HEK293 (cell line): ENCODE measurements around the gene UQCC2.

Source experiments
- CTCF ChIA-PET: fragments of 350-600 bp; formaldehyde crosslinking; extraction: SDS; loops from one replicate; lab custom pipeline; 2021; ENCODE audit warnings: antibody characterized with exemption; lab: Yijun Ruan, JAX
- POLR2A ChIA-PET: fragments of 300-600 bp; formaldehyde crosslinking; extraction: SDS; loops from one replicate; lab custom pipeline; 2020; ENCODE audit warnings: antibody characterized with exemption, inconsistent platforms; lab: Yijun Ruan, JAX
- H3K27ac ChIP-seq: fragments of 200-500 bp; sonication (Bioruptor generic); 2 replicates; pipeline ENCODE4 v1.5.1; 2014; ENCODE audit warnings: low read depth, low read length, control low read depth, inconsistent platforms; ENCODE audit errors: extremely low read depth
- H3K36me3 ChIP-seq, 2 experiments: fragments of 200-500 bp in 1 of 2; sonication (Bioruptor generic) in 1 of 2; 1 replicate in 1 of 2; 2 replicates in 1 of 2; pipeline ENCODE4 v1.5.1; 2014 to 2017; ENCODE audit warnings: inconsistent platforms in 2 of 2, low read length in 2 of 2; ENCODE audit not compliant: control insufficient read depth in 2 of 2, insufficient read depth in 1 of 2
- H3K4me1 ChIP-seq: fragments of 200-500 bp; sonication (Bioruptor generic); 2 replicates; pipeline ENCODE4 v1.5.1; 2014; ENCODE audit warnings: mild to moderate bottlenecking, low read length, inconsistent platforms; ENCODE audit not compliant: control insufficient read depth, insufficient read depth
- H3K4me3 ChIP-seq: 2 replicates; pipeline ENCODE4 v1.5.1; 2011; ENCODE audit warnings: low read depth, mild to moderate bottlenecking, control low read depth, low read length, moderate library complexity
- H3K9me3 ChIP-seq: fragments of 200-500 bp; sonication (Bioruptor generic); 2 replicates; pipeline ENCODE4 v1.5.1; 2014; ENCODE audit warnings: low read depth, low read length, inconsistent platforms; ENCODE audit not compliant: control insufficient read depth, insufficient read depth
- BCL11A ChIP-seq: fragments of 450-650 bp; formaldehyde crosslinking; IDR thresholded peaks from 2 replicates; pipeline ENCODE4 v1.5.1; 2016; ENCODE audit warnings: low read depth, missing biosample characterization, missing genetic modification characterization
- PRDM1 ChIP-seq: fragments of 450-650 bp; formaldehyde crosslinking; IDR thresholded peaks from 2 replicates; pipeline ENCODE4; 2016; ENCODE audit warnings: missing biosample characterization, missing genetic modification characterization
- ZFHX2 ChIP-seq: fragments of 450-650 bp; formaldehyde crosslinking; conservative IDR thresholded peaks from 2 replicates; pipeline ENCODE4 v1.5.1; 2016; ENCODE audit warnings: missing biosample characterization, missing genetic modification characterization
- ZIC2 ChIP-seq: fragments of 450-650 bp; formaldehyde crosslinking; IDR thresholded peaks from 2 replicates; pipeline ENCODE4 v1.5.1; 2016; ENCODE audit warnings: missing biosample characterization, missing genetic modification characterization
- ZNF302 ChIP-seq: fragments of 450-650 bp; formaldehyde crosslinking; IDR thresholded peaks from 2 replicates; pipeline ENCODE4 v1.5.1; 2016; ENCODE audit warnings: missing biosample characterization, missing genetic modification characterization, low read depth
- ZNF335 ChIP-seq: fragments of 450-650 bp; formaldehyde crosslinking; conservative IDR thresholded peaks from 2 replicates; pipeline ENCODE4 v1.5.1; 2016; ENCODE audit warnings: missing biosample characterization, missing genetic modification characterization
- ZNF571 ChIP-seq: fragments of 450-650 bp; formaldehyde crosslinking; IDR thresholded peaks from 2 replicates; pipeline ENCODE4 v1.5.0; 2017; ENCODE audit warnings: missing biosample characterization, missing genetic modification characterization
- ZNF600 ChIP-seq: fragments of 450-650 bp; formaldehyde crosslinking; IDR thresholded peaks from 2 replicates; pipeline ENCODE4 v1.5.1; 2016; ENCODE audit warnings: missing biosample characterization, missing genetic modification characterization
- ZNF629 ChIP-seq: fragments of 450-650 bp; formaldehyde crosslinking; IDR thresholded peaks from 2 replicates; pipeline ENCODE4 v1.5.1; 2017; ENCODE audit warnings: missing biosample characterization, missing genetic modification characterization
- ZNF660 ChIP-seq: fragments of 450-650 bp; IDR thresholded peaks from 2 replicates; pipeline ENCODE4 v1.5.1; 2018; ENCODE audit warnings: missing biosample characterization, mild to moderate bottlenecking, missing genetic modification characterization
- ZNF777 ChIP-seq: fragments of 450-650 bp; formaldehyde crosslinking; IDR thresholded peaks from 2 replicates; pipeline ENCODE4 v1.5.1; 2017; ENCODE audit warnings: missing biosample characterization, missing genetic modification characterization, borderline replicate concordance
- TF ChIP-seq, protein P1 (sequence below): fragments of 450-650 bp; formaldehyde crosslinking; IDR thresholded peaks from 2 replicates; pipeline ENCODE4 v1.5.1; 2017; ENCODE audit warnings: missing biosample characterization, mild to moderate bottlenecking, missing genetic modification characterization, moderate library complexity
- TF ChIP-seq, protein P2 (sequence below): fragments of 450-650 bp; formaldehyde crosslinking; IDR thresholded peaks from 2 replicates; pipeline ENCODE4 v1.5.1; 2016; ENCODE audit warnings: missing biosample characterization, missing genetic modification characterization
- TF ChIP-seq, protein P3 (sequence below): fragments of 450-650 bp; formaldehyde crosslinking; IDR thresholded peaks from 2 replicates; pipeline ENCODE4 v1.5.1; 2016; ENCODE audit warnings: missing biosample characterization, missing genetic modification characterization
- TF ChIP-seq, protein P4 (sequence below): fragments of 450-650 bp; formaldehyde crosslinking; IDR thresholded peaks from 2 replicates; pipeline ENCODE4 v1.5.1; 2016; ENCODE audit warnings: missing biosample characterization, missing genetic modification characterization
- TF ChIP-seq, protein P5 (sequence below): fragments of 450-650 bp; formaldehyde crosslinking; IDR thresholded peaks from 2 replicates; pipeline ENCODE4 v1.5.1; 2017; ENCODE audit warnings: missing biosample characterization, missing genetic modification characterization
- TF ChIP-seq, protein P6 (sequence below): fragments of 450-650 bp; formaldehyde crosslinking; IDR thresholded peaks from 2 replicates; pipeline ENCODE4 v1.5.1; 2016; ENCODE audit warnings: missing biosample characterization, missing genetic modification characterization

Gene UQCC2

DNA sequence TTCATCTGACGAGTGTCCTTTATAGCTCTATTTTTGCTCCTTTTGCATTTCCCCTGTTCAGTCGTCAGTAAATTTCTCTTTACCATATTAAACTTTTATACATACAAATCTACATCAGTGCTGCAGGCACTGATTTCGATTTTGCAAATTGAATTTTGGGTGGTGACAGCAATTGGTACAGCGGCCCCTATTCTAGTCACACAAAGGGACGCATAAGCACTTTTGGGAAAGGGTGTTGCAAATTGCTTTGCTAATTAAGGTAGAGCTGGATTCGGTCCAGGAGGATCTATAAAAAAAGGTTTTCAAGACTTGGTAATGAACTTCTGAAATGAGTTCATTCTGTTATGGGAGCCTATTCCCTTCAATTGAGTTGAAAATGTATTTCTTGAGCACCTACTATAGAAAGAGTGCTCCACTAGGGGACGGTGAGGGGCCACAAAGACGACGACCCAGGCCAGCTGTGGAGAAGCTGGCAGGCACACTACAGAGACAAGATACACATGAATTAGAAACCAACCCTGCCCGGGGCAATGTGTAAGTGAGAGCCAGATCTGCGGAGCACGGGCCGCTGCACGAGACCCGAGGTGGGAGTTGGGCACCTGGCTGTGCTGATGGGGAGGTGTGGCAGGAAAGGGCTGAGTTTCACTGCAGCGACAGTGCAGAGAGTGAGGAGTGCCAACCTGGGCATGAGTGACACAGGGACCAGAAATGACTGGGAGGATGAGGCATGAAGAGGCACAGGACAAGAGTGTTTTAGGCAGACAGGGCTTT lies 5.4 kb downstream of the UQCC2 start (continued):
- TF ChIP-seq, protein P1, sequence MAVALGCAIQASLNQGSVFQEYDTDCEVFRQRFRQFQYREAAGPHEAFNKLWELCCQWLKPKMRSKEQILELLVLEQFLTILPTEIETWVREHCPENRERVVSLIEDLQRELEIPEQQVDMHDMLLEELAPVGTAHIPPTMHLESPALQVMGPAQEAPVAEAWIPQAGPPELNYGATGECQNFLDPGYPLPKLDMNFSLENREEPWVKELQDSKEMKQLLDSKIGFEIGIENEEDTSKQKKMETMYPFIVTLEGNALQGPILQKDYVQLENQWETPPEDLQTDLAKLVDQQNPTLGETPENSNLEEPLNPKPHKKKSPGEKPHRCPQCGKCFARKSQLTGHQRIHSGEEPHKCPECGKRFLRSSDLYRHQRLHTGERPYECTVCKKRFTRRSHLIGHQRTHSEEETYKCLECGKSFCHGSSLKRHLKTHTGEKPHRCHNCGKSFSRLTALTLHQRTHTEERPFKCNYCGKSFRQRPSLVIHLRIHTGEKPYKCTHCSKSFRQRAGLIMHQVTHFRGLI, result no peak
- TF ChIP-seq ZNF302 (tag by site-specific recombination), result no peak
- TF ChIP-seq, protein P2, sequence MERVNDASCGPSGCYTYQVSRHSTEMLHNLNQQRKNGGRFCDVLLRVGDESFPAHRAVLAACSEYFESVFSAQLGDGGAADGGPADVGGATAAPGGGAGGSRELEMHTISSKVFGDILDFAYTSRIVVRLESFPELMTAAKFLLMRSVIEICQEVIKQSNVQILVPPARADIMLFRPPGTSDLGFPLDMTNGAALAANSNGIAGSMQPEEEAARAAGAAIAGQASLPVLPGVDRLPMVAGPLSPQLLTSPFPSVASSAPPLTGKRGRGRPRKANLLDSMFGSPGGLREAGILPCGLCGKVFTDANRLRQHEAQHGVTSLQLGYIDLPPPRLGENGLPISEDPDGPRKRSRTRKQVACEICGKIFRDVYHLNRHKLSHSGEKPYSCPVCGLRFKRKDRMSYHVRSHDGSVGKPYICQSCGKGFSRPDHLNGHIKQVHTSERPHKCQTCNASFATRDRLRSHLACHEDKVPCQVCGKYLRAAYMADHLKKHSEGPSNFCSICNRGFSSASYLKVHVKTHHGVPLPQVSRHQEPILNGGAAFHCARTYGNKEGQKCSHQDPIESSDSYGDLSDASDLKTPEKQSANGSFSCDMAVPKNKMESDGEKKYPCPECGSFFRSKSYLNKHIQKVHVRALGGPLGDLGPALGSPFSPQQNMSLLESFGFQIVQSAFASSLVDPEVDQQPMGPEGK (tag by site-specific recombination), result no peak
- TF ChIP-seq, protein P3, sequence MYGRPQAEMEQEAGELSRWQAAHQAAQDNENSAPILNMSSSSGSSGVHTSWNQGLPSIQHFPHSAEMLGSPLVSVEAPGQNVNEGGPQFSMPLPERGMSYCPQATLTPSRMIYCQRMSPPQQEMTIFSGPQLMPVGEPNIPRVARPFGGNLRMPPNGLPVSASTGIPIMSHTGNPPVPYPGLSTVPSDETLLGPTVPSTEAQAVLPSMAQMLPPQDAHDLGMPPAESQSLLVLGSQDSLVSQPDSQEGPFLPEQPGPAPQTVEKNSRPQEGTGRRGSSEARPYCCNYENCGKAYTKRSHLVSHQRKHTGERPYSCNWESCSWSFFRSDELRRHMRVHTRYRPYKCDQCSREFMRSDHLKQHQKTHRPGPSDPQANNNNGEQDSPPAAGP, result no peak
- TF ChIP-seq ZNF660 (tag by site-specific recombination), result no peak
- TF ChIP-seq ZIC2 (tag by site-specific recombination), result no peak
- 0 out of 2 replicates have a peak, but pooled peaks have one; percentile 20 for TF ChIP-seq ZNF600 (tag by site-specific recombination)
- TF ChIP-seq PRDM1 (tag by site-specific recombination), result peak; percentile 44; the same call in 1 of the 2 replicates

DNA sequence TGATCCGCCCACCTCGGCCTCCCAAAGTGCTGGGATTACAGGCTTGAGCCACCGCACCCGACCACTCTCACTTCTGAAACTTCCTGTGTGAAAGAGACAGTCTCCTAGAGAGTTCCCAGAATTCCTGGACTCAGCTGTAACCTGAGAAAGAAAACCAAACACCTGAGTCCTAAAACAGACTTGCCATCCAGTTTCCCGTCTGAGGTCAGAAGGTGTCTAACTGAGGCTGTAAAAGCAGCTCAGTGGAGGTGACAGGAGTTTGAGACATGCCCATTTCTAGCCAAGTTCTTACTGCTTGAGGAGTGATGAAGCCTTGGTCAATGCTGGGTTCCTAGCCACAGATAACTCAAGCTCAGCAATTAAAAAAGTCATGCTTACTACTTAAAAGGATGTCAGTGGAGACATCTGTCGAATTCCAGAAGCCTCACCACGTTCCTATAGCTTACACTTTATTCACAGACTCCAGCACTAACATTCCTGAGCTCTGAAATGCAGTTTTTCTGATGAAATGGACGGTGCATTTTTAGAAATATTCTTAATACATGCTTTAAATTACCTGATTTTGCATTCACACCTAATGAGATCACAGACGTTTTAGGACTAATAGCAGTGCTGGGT lies 6.1 kb downstream of the UQCC2 start:
- 0 out of 2 replicates have a peak, but pooled peaks cover 6% of the 10 kb centered on the region for H3K4me1 ChIP-seq
- CTCF ChIA-PET, result interaction anchor here (0.6 to 1.6 kb wide), 4 partner anchors 62 to 344 kb away, joined by 3 to 9 read pairs (median 4); no protein-coding TSS in a partner anchor
- peaks cover 11 to 57% of the 10 kb centered on the region in 2 experiments for H3K36me3 ChIP-seq
- 0 out of 2 replicates have a peak, but pooled peaks have one; percentile 7 for TF ChIP-seq ZFHX2 (tag by site-specific recombination)
- no peak for TF ChIP-seq BCL11A (tag by site-specific recombination)
- 0 out of 2 replicates have a peak, but pooled peaks have one; percentile 29 for TF ChIP-seq ZNF335 (tag by site-specific recombination)
- no peak for TF ChIP-seq ZNF777 (tag by site-specific recombination)
- no peak for TF ChIP-seq ZNF629 (tag by site-specific recombination)
- TF ChIP-seq, all 188 proteins: peak for 2
- H3K4me3 ChIP-seq, result no peak overlapping the region
- no peak overlapping the region for H3K27ac ChIP-seq
- H3K9me3 ChIP-seq, result no peaks in the 10 kb centered on the region
- POLR2A ChIA-PET, result interaction anchor here (0.8 to 1.8 kb wide), 3 partner anchors 12 to 118 kb away, joined by 3 to 4 read pairs (median 3); no protein-coding TSS in a partner anchor

DNA sequence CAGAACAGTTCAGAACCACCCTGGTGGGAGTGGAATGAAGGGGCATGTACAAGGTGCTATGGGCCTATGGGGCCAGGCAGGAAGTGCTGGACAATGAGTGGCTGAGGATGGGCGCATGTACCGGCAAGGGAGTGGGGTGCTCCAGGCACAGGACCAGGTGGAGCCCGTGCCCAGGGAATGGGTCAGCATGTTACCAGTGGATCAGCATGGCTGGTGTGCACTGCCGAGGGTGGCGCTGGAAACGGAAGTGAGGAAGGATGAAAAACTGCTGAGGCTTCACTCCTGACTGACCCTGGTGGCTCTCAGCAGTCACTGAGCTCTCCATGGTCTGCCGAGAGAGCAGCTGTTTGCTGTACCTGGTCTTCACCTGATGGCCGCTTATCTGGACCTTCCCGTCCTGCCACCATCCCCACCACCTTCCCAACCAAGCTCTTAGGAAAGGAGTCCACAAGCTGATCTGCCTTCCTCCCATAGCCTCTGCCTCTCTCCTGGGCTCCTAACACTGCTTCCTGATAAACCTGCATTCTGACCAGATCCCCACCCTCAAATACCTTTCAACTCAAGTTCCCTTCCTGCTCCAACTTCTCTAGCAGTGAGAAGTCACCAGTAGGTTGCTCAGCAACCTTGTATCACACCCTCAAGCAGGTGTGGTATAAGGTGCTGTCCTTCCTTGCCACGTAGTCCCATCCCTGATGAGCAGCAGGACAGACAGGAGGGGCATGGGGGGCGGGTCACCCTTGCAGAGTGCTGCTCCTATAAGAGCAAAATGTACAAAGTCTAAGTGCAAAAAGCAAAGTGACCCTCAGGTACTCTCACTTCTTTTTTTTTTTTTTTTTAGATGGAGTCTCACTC lies 7.1 kb downstream of the UQCC2 start:
- H3K4me3 ChIP-seq, result no peak overlapping the region
- TF ChIP-seq, protein P4, sequence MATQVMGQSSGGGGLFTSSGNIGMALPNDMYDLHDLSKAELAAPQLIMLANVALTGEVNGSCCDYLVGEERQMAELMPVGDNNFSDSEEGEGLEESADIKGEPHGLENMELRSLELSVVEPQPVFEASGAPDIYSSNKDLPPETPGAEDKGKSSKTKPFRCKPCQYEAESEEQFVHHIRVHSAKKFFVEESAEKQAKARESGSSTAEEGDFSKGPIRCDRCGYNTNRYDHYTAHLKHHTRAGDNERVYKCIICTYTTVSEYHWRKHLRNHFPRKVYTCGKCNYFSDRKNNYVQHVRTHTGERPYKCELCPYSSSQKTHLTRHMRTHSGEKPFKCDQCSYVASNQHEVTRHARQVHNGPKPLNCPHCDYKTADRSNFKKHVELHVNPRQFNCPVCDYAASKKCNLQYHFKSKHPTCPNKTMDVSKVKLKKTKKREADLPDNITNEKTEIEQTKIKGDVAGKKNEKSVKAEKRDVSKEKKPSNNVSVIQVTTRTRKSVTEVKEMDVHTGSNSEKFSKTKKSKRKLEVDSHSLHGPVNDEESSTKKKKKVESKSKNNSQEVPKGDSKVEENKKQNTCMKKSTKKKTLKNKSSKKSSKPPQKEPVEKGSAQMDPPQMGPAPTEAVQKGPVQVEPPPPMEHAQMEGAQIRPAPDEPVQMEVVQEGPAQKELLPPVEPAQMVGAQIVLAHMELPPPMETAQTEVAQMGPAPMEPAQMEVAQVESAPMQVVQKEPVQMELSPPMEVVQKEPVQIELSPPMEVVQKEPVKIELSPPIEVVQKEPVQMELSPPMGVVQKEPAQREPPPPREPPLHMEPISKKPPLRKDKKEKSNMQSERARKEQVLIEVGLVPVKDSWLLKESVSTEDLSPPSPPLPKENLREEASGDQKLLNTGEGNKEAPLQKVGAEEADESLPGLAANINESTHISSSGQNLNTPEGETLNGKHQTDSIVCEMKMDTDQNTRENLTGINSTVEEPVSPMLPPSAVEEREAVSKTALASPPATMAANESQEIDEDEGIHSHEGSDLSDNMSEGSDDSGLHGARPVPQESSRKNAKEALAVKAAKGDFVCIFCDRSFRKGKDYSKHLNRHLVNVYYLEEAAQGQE (tag by site-specific recombination), result peak; percentile 73
- TF ChIP-seq, protein P5, sequence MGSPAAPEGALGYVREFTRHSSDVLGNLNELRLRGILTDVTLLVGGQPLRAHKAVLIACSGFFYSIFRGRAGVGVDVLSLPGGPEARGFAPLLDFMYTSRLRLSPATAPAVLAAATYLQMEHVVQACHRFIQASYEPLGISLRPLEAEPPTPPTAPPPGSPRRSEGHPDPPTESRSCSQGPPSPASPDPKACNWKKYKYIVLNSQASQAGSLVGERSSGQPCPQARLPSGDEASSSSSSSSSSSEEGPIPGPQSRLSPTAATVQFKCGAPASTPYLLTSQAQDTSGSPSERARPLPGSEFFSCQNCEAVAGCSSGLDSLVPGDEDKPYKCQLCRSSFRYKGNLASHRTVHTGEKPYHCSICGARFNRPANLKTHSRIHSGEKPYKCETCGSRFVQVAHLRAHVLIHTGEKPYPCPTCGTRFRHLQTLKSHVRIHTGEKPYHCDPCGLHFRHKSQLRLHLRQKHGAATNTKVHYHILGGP (tag by site-specific recombination), result no peak
- TF ChIP-seq, protein P6, sequence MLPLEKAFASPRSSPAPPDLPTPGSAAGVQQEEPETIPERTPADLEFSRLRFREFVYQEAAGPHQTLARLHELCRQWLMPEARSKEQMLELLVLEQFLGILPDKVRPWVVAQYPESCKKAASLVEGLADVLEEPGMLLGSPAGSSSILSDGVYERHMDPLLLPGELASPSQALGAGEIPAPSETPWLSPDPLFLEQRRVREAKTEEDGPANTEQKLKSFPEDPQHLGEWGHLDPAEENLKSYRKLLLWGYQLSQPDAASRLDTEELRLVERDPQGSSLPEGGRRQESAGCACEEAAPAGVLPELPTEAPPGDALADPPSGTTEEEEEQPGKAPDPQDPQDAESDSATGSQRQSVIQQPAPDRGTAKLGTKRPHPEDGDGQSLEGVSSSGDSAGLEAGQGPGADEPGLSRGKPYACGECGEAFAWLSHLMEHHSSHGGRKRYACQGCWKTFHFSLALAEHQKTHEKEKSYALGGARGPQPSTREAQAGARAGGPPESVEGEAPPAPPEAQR (tag by site-specific recombination), result no peak
- peak; percentile 83 for TF ChIP-seq ZNF600 (tag by site-specific recombination)
- TF ChIP-seq ZNF571 (tag by site-specific recombination), result no peak
- TF ChIP-seq, all 188 proteins: peak for 2
- 0 out of 2 replicates have a peak, but pooled peaks cover 2% of the 10 kb centered on the region for H3K4me1 ChIP-seq
- ChIA-PET POLR2A (interaction anchor here (1.1 to 1.8 kb wide), 2 partner anchors 11 to 82 kb away, joined by 3 to 4 read pairs; no protein-coding TSS in a partner anchor), CTCF (interaction anchor here (0.5 to 4.8 kb wide), 8 partner anchors 11 to 524 kb away, joined by 3 to 93 read pairs (median 3); no protein-coding TSS in a partner anchor)
- no peaks in the 10 kb centered on the region for H3K9me3 ChIP-seq
- H3K36me3 ChIP-seq, result peaks cover 5 to 57% of the 10 kb centered on the region in 2 experiments; a peak in 2 of 3 replicates
- H3K27ac ChIP-seq, result no peak overlapping the region
